Fibroblast of lung (primary cell): Measurements from ENCODE around the gene URAD. TPM values are rescaled to one million over a fixed set of nuclear protein-coding genes. Genes with fewer than 3 reads are reported as not detected.
A peak's percentile ranks its signal among the peaks of the same experiment; 100 is the strongest.
"Not testable (repeated sequence)": the region's sequence is repeated elsewhere in the genome, so short reads cannot be mapped to it uniquely, and the experiment has no call there.

Source experiments
- DNase-seq, 2 donors: peaks; one replicate each; pipeline versions ENCODE4 v3.0.0 to v3.0.0-alpha.2; 2010; ENCODE audit warnings: low read depth in 2 of 2
- H2AFZ ChIP-seq: 2 replicates; pipeline ENCODE4 v1.5.1; 2012; ENCODE audit warnings: low read length, control low read depth, inconsistent platforms
- H3K27ac ChIP-seq: 2 replicates; pipeline ENCODE4 v1.5.1; 2011; ENCODE audit warnings: low read length, control low read depth; ENCODE audit not compliant: insufficient read depth
- H3K27me3 ChIP-seq: 2 replicates; pipeline ENCODE4 v1.5.1; 2011; ENCODE audit warnings: mild to moderate bottlenecking, low read length; ENCODE audit not compliant: control insufficient read depth, insufficient read depth
- H3K36me3 ChIP-seq: 2 replicates; pipeline ENCODE4 v1.5.1; 2011; ENCODE audit warnings: low read length; ENCODE audit not compliant: control insufficient read depth, insufficient read depth
- H3K4me1 ChIP-seq: 2 replicates; pipeline ENCODE4 v1.5.1; 2011; ENCODE audit warnings: low read length; ENCODE audit not compliant: control insufficient read depth, insufficient read depth; ENCODE audit errors: extremely low read depth
- H3K4me2 ChIP-seq: 2 replicates; pipeline ENCODE4 v1.5.1; 2011; ENCODE audit warnings: low read length, control low read depth; ENCODE audit not compliant: insufficient read depth; ENCODE audit errors: extremely low read depth
- H3K4me3 ChIP-seq, 4 experiments: fragments of 200-600 bp in 1 of 4; sonication (generic) in 1 of 4; replicated peaks in 1 of 4; 2 replicates each; pipeline ENCODE4 v1.5.1; 2011 to 2016; ENCODE audit warnings: low read length in 4 of 4, low read depth in 3 of 4, mild to moderate bottlenecking in 3 of 4, control low read depth in 2 of 4, inconsistent platforms in 1 of 4, mixed read lengths in 1 of 4; ENCODE audit not compliant: insufficient read depth in 1 of 4; ENCODE audit errors: control extremely low read depth in 1 of 4
- H3K79me2 ChIP-seq: 2 replicates; pipeline ENCODE4 v1.5.1; 2012; ENCODE audit warnings: mild to moderate bottlenecking, low read length, inconsistent platforms; ENCODE audit not compliant: control insufficient read depth, insufficient read depth
- H3K9ac ChIP-seq: 2 replicates; pipeline ENCODE4 v1.5.1; 2011; ENCODE audit warnings: mild to moderate bottlenecking, low read length, control low read depth; ENCODE audit not compliant: insufficient read depth
- H3K9me3 ChIP-seq: 2 replicates; pipeline ENCODE4 v1.5.1; 2012; ENCODE audit warnings: low read depth, low read length; ENCODE audit not compliant: control insufficient read depth, insufficient read depth
- H4K20me1 ChIP-seq: 2 replicates; pipeline ENCODE4 v1.5.1; 2011; ENCODE audit warnings: low read length; ENCODE audit not compliant: control insufficient read depth, insufficient read depth; ENCODE audit errors: extremely low read depth
- CTCF ChIP-seq, 2 donors: IDR thresholded peaks in 1 of 2; conservative IDR thresholded peaks in 1 of 2; 1 replicate in 1 of 2; 2 replicates in 1 of 2; pipeline ENCODE4 v1.5.1; 2011 to 2012; ENCODE audit warnings: low read length in 2 of 2, control low read depth in 1 of 2, inconsistent platforms in 1 of 2, low read depth in 1 of 2, mild to moderate bottlenecking in 1 of 2
- EZH2 ChIP-seq: IDR thresholded peaks from 2 replicates; pipeline ENCODE4 v1.5.1; 2012; ENCODE audit warnings: low read length, control low read depth, mild to moderate bottlenecking; ENCODE audit errors: missing control alignments
- polyA plus RNA-seq, 2 donors: library from polyadenylated mRNA; depleted of rRNA in 1 of 2; stranded (reverse) in 1 of 2; unstranded in 1 of 2; fragments of >200 nt; gene quantifications; 2 replicates each; pipeline ENCODE4 v1.2.1, GENCODE V29; 2011 to 2012; ENCODE audit warnings: missing spikeins in 1 of 2
- total RNA-seq: library from RNA; depleted of rRNA; stranded (reverse); fragments of >200 nt; gene quantifications from 2 replicates; pipeline ENCODE4 v1.2.1, GENCODE V29; 2014

Gene URAD
- total and polyA plus RNA-seq, 2 donors (not counting 1 experiment from before 2014, with no cell fraction given): not detected

GRCh38 chr13:27964741-27965323 lies 23.7 kb downstream of the URAD start:
- H3K4me2 ChIP-seq: no peak overlapping the region
- H3K27me3 ChIP-seq: peaks cover 67% of the 10 kb centered on the region
- H3K27ac ChIP-seq: no peak overlapping the region
- H3K9ac ChIP-seq: no peak overlapping the region
- TF ChIP-seq CTCF (conservative IDR thresholded peaks at IDR 0.05 in 1 of 2, IDR thresholded peaks at IDR 0.05 in 1 of 2; ENCODE audit: low read depth in 1 of 2, low read length in 2 of 2) (no peak), EZH2 (no peak)
- H3K9me3 ChIP-seq: no peaks in the 10 kb centered on the region
- no peaks in the 10 kb centered on the region for H4K20me1 ChIP-seq
- H3K79me2 ChIP-seq: no peaks in the 10 kb centered on the region
- H3K4me1 ChIP-seq: no peaks in the 10 kb centered on the region
- H3K4me3 ChIP-seq: no peak overlapping the region
- no peaks in the 10 kb centered on the region for H3K36me3 ChIP-seq
- no peak for DNase-seq
- H2AFZ ChIP-seq: no peak overlapping the region

GRCh38 chr13:27964206-27964605 lies 24.3 kb downstream of the URAD start:
- not testable (repeated sequence) for H3K79me2 ChIP-seq, H3K27ac ChIP-seq, H3K9me3 ChIP-seq, H4K20me1 ChIP-seq, H3K4me2 ChIP-seq, H2AFZ ChIP-seq, H3K9ac ChIP-seq, H3K4me3 ChIP-seq, H3K4me1 ChIP-seq, DNase-seq, H3K36me3 ChIP-seq
- peaks cover 64% of the 10 kb centered on the region for H3K27me3 ChIP-seq
- peak; percentile 7 for TF ChIP-seq EZH2

GRCh38 chr13:27963491-27963890 lies 25.0 kb downstream of the URAD start:
- Histone ChIP-seq H3K9me3 (no peaks in the 10 kb centered on the region), H3K27me3 (peaks cover 64% of the 10 kb centered on the region), H3K4me3 (no peak overlapping the region), H2AFZ (no peak overlapping the region), H3K4me2 (no peak overlapping the region), H3K36me3 (no peaks in the 10 kb centered on the region), H3K4me1 (no peaks in the 10 kb centered on the region), H3K79me2 (no peaks in the 10 kb centered on the region), H3K9ac (no peak overlapping the region), H4K20me1 (no peaks in the 10 kb centered on the region), H3K27ac (no peak overlapping the region)
- DNase-seq: no peak
- TF ChIP-seq CTCF (conservative IDR thresholded peaks at IDR 0.05 in 1 of 2, IDR thresholded peaks at IDR 0.05 in 1 of 2; ENCODE audit: low read depth in 1 of 2, low read length in 2 of 2): no peak
- TF ChIP-seq EZH2: peak; percentile 32
